Medulla oblongata (tissue), 1 donor: ENCODE results near the gene RHOT2.

Source experiments
- DNase-seq: peaks from one replicate; pipeline ENCODE4 v3.0.0-alpha.2; 2015; ENCODE audit errors: extremely low spot score

The RHOT2 gene

GRCh38 chr16:714079-714478 lies 46.1 kb downstream of the RHOT2 start:
- no peak for DNase-seq

- peak; percentile 91 for DNase-seq
Observed at GRCh38 chr16:714558-715476, 46.9 kb downstream of the RHOT2 start, which contains the start of gene METRN. METRN (plus strand) TSS chr16:715118; CDS start chr16:715290, 172 bp downstream.

GRCh38 chr16:715477-716199 lies 47.7 kb downstream of the RHOT2 start:
- no peak for DNase-seq

GRCh38 chr16:716200-716568 lies 48.3 kb downstream of the RHOT2 start:
- peak; percentile 96 for DNase-seq

- DNase-seq = no peak
Observed at GRCh38 chr16:716768-717325, 48.9 kb downstream of the RHOT2 start.

GRCh38 chr16:717450-718245 lies 49.7 kb downstream of the RHOT2 start:
- no peak for DNase-seq

- no peak for DNase-seq
Observed at GRCh38 chr16:718389-718788, 50.5 kb downstream of the RHOT2 start.

GRCh38 chr16:718922-719321 lies 51.0 kb downstream of the RHOT2 start:
- DNase-seq = no peak

- DNase-seq = no peak
Observed at GRCh38 chr16:719815-720446, 52.0 kb downstream of the RHOT2 start.

GRCh38 chr16:720447-720989 lies 52.6 kb downstream of the RHOT2 start:
- DNase-seq = peak; percentile 83

GRCh38 chr16:720990-721764 lies 53.2 kb downstream of the RHOT2 start, which contains the start of gene ANTKMT:
ANTKMT (plus strand) TSS chr16:721146; CDS start chr16:721275, 129 bp downstream.
- peak; percentile 77 for DNase-seq

- DNase-seq = no peak
Observed at GRCh38 chr16:721765-722540, 54.0 kb downstream of the RHOT2 start.

GRCh38 chr16:722835-723633 lies 55.1 kb downstream of the RHOT2 start:
- no peak for DNase-seq

- no peak for DNase-seq
Observed at GRCh38 chr16:723695-724094, 55.8 kb downstream of the RHOT2 start.
